GM19372 (cell line): Measurements from ENCODE around the gene CHD6.

Experiments used
- ATAC-seq: cut with Tn5 transposase; IDR thresholded peaks from one replicate; pipeline ENCODE4 v1.9.1; 2021; ENCODE audit warnings: mild to moderate bottlenecking, low read depth, moderate library complexity; ENCODE audit not compliant: unreplicated experiment

CHD6 gene

GRCh38 chr20:41470362-41471095 is 147.6 kb downstream of the CHD6 start:
- no peak for ATAC-seq

- no peak for ATAC-seq
Measured at GRCh38 chr20:41469868-41470267, 148.3 kb downstream of the CHD6 start.

- ATAC-seq: no peak
Measured at GRCh38 chr20:41468994-41469600, 149.1 kb downstream of the CHD6 start.

GRCh38 chr20:41467690-41468089 is 150.5 kb downstream of the CHD6 start:
- ATAC-seq: no peak

- no peak for ATAC-seq
Measured at GRCh38 chr20:41467220-41467619, 151.0 kb downstream of the CHD6 start.

GRCh38 chr20:41463567-41463966 is 154.6 kb downstream of the CHD6 start:
- no peak for ATAC-seq

- no peak for ATAC-seq
Measured at GRCh38 chr20:41462372-41463161, 155.6 kb downstream of the CHD6 start.

GRCh38 chr20:41458761-41459160 is 159.4 kb downstream of the CHD6 start:
- no peak for ATAC-seq

- no peak for ATAC-seq
Measured at GRCh38 chr20:41457173-41457857, 160.9 kb downstream of the CHD6 start.

- no peak for ATAC-seq
Measured at GRCh38 chr20:41456351-41456750, 161.8 kb downstream of the CHD6 start.

- no peak for ATAC-seq
Measured at GRCh38 chr20:41454250-41454649, 163.9 kb downstream of the CHD6 start.

- no peak for ATAC-seq
Measured at GRCh38 chr20:41453010-41453950, 164.9 kb downstream of the CHD6 start.

GRCh38 chr20:41452226-41452625 is 166.0 kb downstream of the CHD6 start:
- ATAC-seq: no peak

- ATAC-seq: no peak
Measured at GRCh38 chr20:41447006-41447405, 171.2 kb downstream of the CHD6 start.

GRCh38 chr20:41446456-41446855 is 171.7 kb downstream of the CHD6 start:
- ATAC-seq: no peak

- ATAC-seq: no peak
Measured at GRCh38 chr20:41444821-41445220, 173.4 kb downstream of the CHD6 start.

- ATAC-seq: no peak
Measured at GRCh38 chr20:41443691-41444090, 174.5 kb downstream of the CHD6 start.

- ATAC-seq: no peak
Measured at GRCh38 chr20:41440882-41441281, 177.3 kb downstream of the CHD6 start.

GRCh38 chr20:41437836-41438235 is 180.3 kb downstream of the CHD6 start:
- ATAC-seq: no peak

- ATAC-seq: no peak
Measured at GRCh38 chr20:41436679-41437078, 181.5 kb downstream of the CHD6 start.
